Body of pancreas (tissue), 4 donors: ENCODE results near the gene ACSL1.

Source experiments
- POLR2A ChIP-seq, 3 donors: fragments of 450-650 bp; IDR thresholded peaks; one replicate each; pipeline ENCODE4 v1.6.1; 2016; ENCODE audit warnings: antibody characterized with exemption in 3 of 3, mild to moderate bottlenecking in 2 of 3
- TF ChIP-seq, protein P1 (sequence below), 7 experiments: fragments of 450-650 bp in 4 of 7; fragments of 200-600 bp in 3 of 7; sonication (generic) in 3 of 7; IDR thresholded peaks; one replicate each; pipeline ENCODE4 v1.5.1; 2016 to 2019; ENCODE audit warnings: antibody characterized with exemption in 7 of 7

GRCh38 chr4:184825141-184825895 is 450 bp downstream of the ACSL1 start:
- TF ChIP-seq, protein P1, sequence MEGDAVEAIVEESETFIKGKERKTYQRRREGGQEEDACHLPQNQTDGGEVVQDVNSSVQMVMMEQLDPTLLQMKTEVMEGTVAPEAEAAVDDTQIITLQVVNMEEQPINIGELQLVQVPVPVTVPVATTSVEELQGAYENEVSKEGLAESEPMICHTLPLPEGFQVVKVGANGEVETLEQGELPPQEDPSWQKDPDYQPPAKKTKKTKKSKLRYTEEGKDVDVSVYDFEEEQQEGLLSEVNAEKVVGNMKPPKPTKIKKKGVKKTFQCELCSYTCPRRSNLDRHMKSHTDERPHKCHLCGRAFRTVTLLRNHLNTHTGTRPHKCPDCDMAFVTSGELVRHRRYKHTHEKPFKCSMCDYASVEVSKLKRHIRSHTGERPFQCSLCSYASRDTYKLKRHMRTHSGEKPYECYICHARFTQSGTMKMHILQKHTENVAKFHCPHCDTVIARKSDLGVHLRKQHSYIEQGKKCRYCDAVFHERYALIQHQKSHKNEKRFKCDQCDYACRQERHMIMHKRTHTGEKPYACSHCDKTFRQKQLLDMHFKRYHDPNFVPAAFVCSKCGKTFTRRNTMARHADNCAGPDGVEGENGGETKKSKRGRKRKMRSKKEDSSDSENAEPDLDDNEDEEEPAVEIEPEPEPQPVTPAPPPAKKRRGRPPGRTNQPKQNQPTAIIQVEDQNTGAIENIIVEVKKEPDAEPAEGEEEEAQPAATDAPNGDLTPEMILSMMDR (IDR thresholded peaks at IDR 0.05) = no peak
- peak in 1 of 3 donors; percentile 6 for TF ChIP-seq POLR2A (IDR thresholded peaks at IDR 0.05)
